ENCODE data around the gene HBS1L. TPM values are rescaled to one million over a fixed set of nuclear protein-coding genes. Genes with fewer than 3 reads are reported as not detected.

The HBS1L gene
- polyA plus RNA-seq, 1 donor (not counting 4 experiments of a cell fraction or from before 2014, with no cell fraction given): 61.6 TPM

GRCh38 chr6:134997133-134997995, 57.3 kb downstream of the HBS1L start:
- Histone ChIP-seq H3K4me1 (ENCODE audit: control insufficient read depth, extremely low read depth, insufficient read depth, low read length) (no peaks in the 10 kb centered on the region), H3K27ac (ENCODE audit: control insufficient read depth, insufficient read depth, low read length) (no peak overlapping the region), H3K27me3 (ENCODE audit: control insufficient read depth, extremely low read depth, insufficient read depth, low read length) (no peaks in the 10 kb centered on the region), H4K20me1 (ENCODE audit: control insufficient read depth, extremely low read depth, insufficient read depth, low read length) (no peaks in the 10 kb centered on the region), H3K4me3 (ENCODE audit: control insufficient read depth in 2 of 3, extremely low read depth in 1 of 3, insufficient read depth in 2 of 3, low read depth in 1 of 3, low read length in 3 of 3) (no peak overlapping the region), H3K9me1 (ENCODE audit: control insufficient read depth, extremely low read depth, insufficient read depth, low read length) (no peaks in the 10 kb centered on the region), H3K9me3 (ENCODE audit: control insufficient read depth, low read depth, low read length) (no peaks in the 10 kb centered on the region), H3K36me3 (ENCODE audit: control insufficient read depth in 2 of 2, extremely low read depth in 1 of 2, insufficient read depth in 2 of 2, low read length in 2 of 2) (peaks cover 6 to 9% of the 10 kb centered on the region in 2 experiments), H2AFZ (ENCODE audit: control insufficient read depth, low read length) (no peak overlapping the region), H3K79me2 (ENCODE audit: control insufficient read depth, insufficient read depth, low read length) (no peaks in the 10 kb centered on the region), H3K4me2 (ENCODE audit: control insufficient read depth, extremely low read depth, insufficient read depth, low read depth, low read length) (no peak overlapping the region), H3K9ac (ENCODE audit: control insufficient read depth, extremely low read depth, insufficient read depth, low read length) (no peak overlapping the region)
- TF ChIP-seq, protein P1, sequence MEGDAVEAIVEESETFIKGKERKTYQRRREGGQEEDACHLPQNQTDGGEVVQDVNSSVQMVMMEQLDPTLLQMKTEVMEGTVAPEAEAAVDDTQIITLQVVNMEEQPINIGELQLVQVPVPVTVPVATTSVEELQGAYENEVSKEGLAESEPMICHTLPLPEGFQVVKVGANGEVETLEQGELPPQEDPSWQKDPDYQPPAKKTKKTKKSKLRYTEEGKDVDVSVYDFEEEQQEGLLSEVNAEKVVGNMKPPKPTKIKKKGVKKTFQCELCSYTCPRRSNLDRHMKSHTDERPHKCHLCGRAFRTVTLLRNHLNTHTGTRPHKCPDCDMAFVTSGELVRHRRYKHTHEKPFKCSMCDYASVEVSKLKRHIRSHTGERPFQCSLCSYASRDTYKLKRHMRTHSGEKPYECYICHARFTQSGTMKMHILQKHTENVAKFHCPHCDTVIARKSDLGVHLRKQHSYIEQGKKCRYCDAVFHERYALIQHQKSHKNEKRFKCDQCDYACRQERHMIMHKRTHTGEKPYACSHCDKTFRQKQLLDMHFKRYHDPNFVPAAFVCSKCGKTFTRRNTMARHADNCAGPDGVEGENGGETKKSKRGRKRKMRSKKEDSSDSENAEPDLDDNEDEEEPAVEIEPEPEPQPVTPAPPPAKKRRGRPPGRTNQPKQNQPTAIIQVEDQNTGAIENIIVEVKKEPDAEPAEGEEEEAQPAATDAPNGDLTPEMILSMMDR (optimal IDR thresholded peaks at IDR 0.05 in 1 of 3, IDR thresholded peaks at IDR 0.05 in 1 of 3, conservative IDR thresholded peaks at IDR 0.05 in 1 of 3; ENCODE audit: extremely low read depth in 1 of 3, insufficient read depth in 2 of 3, low read length in 3 of 3): no peak
- no peak for TF ChIP-seq EZH2 (IDR thresholded peaks at IDR 0.05; ENCODE audit: low read length)
- no peak for FAIRE-seq
- dilution Hi-C loops (cut with MboI; ENCODE audit: extremely low pct_ligation_motif_present, low sequenced_read_pairs): no loop called here
- no peak for DNase-seq (ENCODE audit: low read depth, low spot score)

DNA sequence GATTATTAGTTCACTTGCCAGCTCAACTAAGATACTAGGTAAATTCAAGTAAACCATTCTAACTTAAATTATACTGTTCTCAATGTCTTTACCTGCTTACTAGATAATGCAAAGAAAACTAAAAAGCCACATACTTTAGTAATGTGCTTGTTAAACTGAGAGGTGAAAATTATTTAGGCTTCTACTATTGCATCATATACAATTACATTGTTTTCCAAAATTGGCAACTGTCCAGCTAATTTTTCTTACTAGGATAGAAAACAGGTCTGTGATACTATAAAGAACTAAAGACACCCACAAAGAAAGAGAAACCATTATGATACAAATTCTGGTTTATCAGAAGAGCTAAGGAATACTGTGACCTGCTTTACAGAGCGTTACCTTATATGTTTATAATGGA, 59.1 kb downstream of the HBS1L start:
- dilution Hi-C loops (cut with MboI; ENCODE audit: extremely low pct_ligation_motif_present, low sequenced_read_pairs): no loop called here

More for the DNA sequence above, 59.1 kb downstream of the HBS1L start:
- H4K20me1 ChIP-seq (ENCODE audit: control insufficient read depth, extremely low read depth, insufficient read depth, low read length): no peaks in the 10 kb centered on the region
- FAIRE-seq (no peak), DNase-seq (ENCODE audit: low read depth, low spot score) (no peak)
- H3K4me2 ChIP-seq (ENCODE audit: control insufficient read depth, extremely low read depth, insufficient read depth, low read depth, low read length): no peak overlapping the region
- H3K4me3 ChIP-seq (ENCODE audit: control insufficient read depth in 2 of 3, extremely low read depth in 1 of 3, insufficient read depth in 2 of 3, low read depth in 1 of 3, low read length in 3 of 3): no peak overlapping the region
- no peaks in the 10 kb centered on the region for H3K9me3 ChIP-seq (ENCODE audit: control insufficient read depth, low read depth, low read length)
- H3K27ac ChIP-seq (ENCODE audit: control insufficient read depth, insufficient read depth, low read length): no peak overlapping the region
- no peaks in the 10 kb centered on the region for H3K4me1 ChIP-seq (ENCODE audit: control insufficient read depth, extremely low read depth, insufficient read depth, low read length)
- H3K36me3 ChIP-seq (ENCODE audit: control insufficient read depth in 2 of 2, extremely low read depth in 1 of 2, insufficient read depth in 2 of 2, low read length in 2 of 2): peaks cover 3 to 9% of the 10 kb centered on the region in 2 experiments
- H3K9ac ChIP-seq (ENCODE audit: control insufficient read depth, extremely low read depth, insufficient read depth, low read length): no peak overlapping the region
- no peaks in the 10 kb centered on the region for H3K9me1 ChIP-seq (ENCODE audit: control insufficient read depth, extremely low read depth, insufficient read depth, low read length)
- H3K27me3 ChIP-seq (ENCODE audit: control insufficient read depth, extremely low read depth, insufficient read depth, low read length): no peaks in the 10 kb centered on the region
- H2AFZ ChIP-seq (ENCODE audit: control insufficient read depth, low read length): no peak overlapping the region
- TF ChIP-seq EZH2 (IDR thresholded peaks at IDR 0.05; ENCODE audit: low read length): no peak
- TF ChIP-seq, protein P1 (optimal IDR thresholded peaks at IDR 0.05 in 1 of 3, IDR thresholded peaks at IDR 0.05 in 1 of 3, conservative IDR thresholded peaks at IDR 0.05 in 1 of 3; ENCODE audit: extremely low read depth in 1 of 3, insufficient read depth in 2 of 3, low read length in 3 of 3): no peak
- H3K79me2 ChIP-seq (ENCODE audit: control insufficient read depth, insufficient read depth, low read length): no peaks in the 10 kb centered on the region

All from keratinocyte (primary cell).